SK-N-SH (cell line): ENCODE data around the gene CHAT. TPM values are rescaled to one million over a fixed set of nuclear protein-coding genes. Genes with fewer than 3 reads are reported as not detected.

ENCODE experiments used
- CTCF ChIA-PET: fragments of 300-600, 350-600 bp; formaldehyde crosslinking; extraction: SDS; loops from one replicate; lab custom pipeline; 2021; lab: Yijun Ruan, JAX
- POLR2A ChIA-PET: fragments of 350-600 bp; sonication (Branson Sonifier 250); formaldehyde crosslinking; extraction: SDS; loops from one replicate; lab custom pipeline; 2020; ENCODE audit warnings: antibody characterized with exemption, inconsistent platforms; lab: Yijun Ruan, JAX
- DNase-seq: peaks from one replicate; pipeline ENCODE4 v3.0.0; 2012
- H2AFZ ChIP-seq: fragments of 200-600 bp; sonication (generic); 2 replicates; pipeline ENCODE4 v1.8.1; 2016; ENCODE audit warnings: antibody characterized with exemption, mild to moderate bottlenecking, low read depth
- H3F3A ChIP-seq: fragments of 200-600 bp; sonication (generic); replicated peaks from 2 replicates; pipeline ENCODE3; 2016; ENCODE audit warnings: antibody characterized with exemption, mild to moderate bottlenecking; ENCODE audit not compliant: insufficient read depth
- H3K27ac ChIP-seq, 2 experiments: fragments of 200-500 bp in 1 of 2; fragments of 200-600 bp in 1 of 2; sonication (Bioruptor generic) in 1 of 2; sonication (generic), shearing (Covaris generic) in 1 of 2; 2 replicates each; pipeline versions ENCODE4 v1.5.1 to v1.6.1; 2014 to 2016; ENCODE audit warnings: low read depth in 2 of 2, inconsistent platforms in 1 of 2, low read length in 1 of 2, mild to moderate bottlenecking in 1 of 2, mixed read lengths in 1 of 2
- H3K27me3 ChIP-seq: fragments of 200-600 bp; sonication (generic), shearing (Covaris generic); 2 replicates; pipeline ENCODE4 v1.6.1; 2016; ENCODE audit warnings: mixed run types; ENCODE audit not compliant: insufficient read depth
- H3K36me3 ChIP-seq, 2 experiments: fragments of 200-500 bp in 1 of 2; fragments of 200-600 bp in 1 of 2; sonication (Bioruptor generic) in 1 of 2; sonication (generic) in 1 of 2; replicated peaks in 1 of 2; 2 replicates each; pipeline versions ENCODE3 to v1.5.1; 2014 to 2016; ENCODE audit warnings: low read length in 1 of 2, mild to moderate bottlenecking in 1 of 2; ENCODE audit not compliant: insufficient read depth in 2 of 2, control insufficient read depth in 1 of 2
- H3K4me1 ChIP-seq, 2 experiments: fragments of 200-500 bp in 1 of 2; fragments of 200-600 bp in 1 of 2; sonication (Bioruptor generic) in 1 of 2; sonication (generic), shearing (Covaris generic) in 1 of 2; 2 replicates each; pipeline versions ENCODE4 v1.5.1 to v1.6.1; 2014 to 2016; ENCODE audit warnings: low read depth in 1 of 2, low read length in 1 of 2, mixed run types in 1 of 2; ENCODE audit not compliant: insufficient read depth in 2 of 2, control insufficient read depth in 1 of 2
- H3K4me2 ChIP-seq: fragments of 200-600 bp; sonication (generic), shearing (Covaris generic); 2 replicates; pipeline ENCODE4 v1.6.1; 2017; ENCODE audit warnings: mixed run types
- H3K4me3 ChIP-seq, 2 experiments: fragments of 200-500 bp in 1 of 2; fragments of 200-600 bp in 1 of 2; sonication (Bioruptor generic) in 1 of 2; sonication (generic), shearing (Covaris generic) in 1 of 2; 2 replicates each; pipeline versions ENCODE4 v1.5.1 to v1.8.1; 2014 to 2016; ENCODE audit warnings: low read depth in 2 of 2, inconsistent platforms in 1 of 2, low read length in 1 of 2, mild to moderate bottlenecking in 1 of 2, mixed read lengths in 1 of 2, moderate library complexity in 1 of 2
- H3K79me2 ChIP-seq: fragments of 200-600 bp; sonication (generic); 2 replicates; pipeline ENCODE4 v1.8.1; 2017; ENCODE audit warnings: mild to moderate bottlenecking; ENCODE audit not compliant: insufficient read depth
- H3K9ac ChIP-seq: fragments of 200-600 bp; sonication (generic); 2 replicates; pipeline ENCODE4 v1.6.1; 2017; ENCODE audit warnings: mixed run types
- H3K9me2 ChIP-seq: fragments of 200-600 bp; sonication (generic); 2 replicates; pipeline ENCODE4 v1.6.1; 2017; ENCODE audit warnings: mixed run types
- H3K9me3 ChIP-seq: fragments of 200-600 bp; sonication (generic); 2 replicates; pipeline ENCODE4 v1.6.1; 2017; ENCODE audit warnings: mixed run types, mild to moderate bottlenecking, moderate library complexity
- H4K20me1 ChIP-seq: fragments of 200-600 bp; sonication (generic); 2 replicates; pipeline ENCODE4 v1.6.1; 2017; ENCODE audit warnings: mild to moderate bottlenecking, mixed run types; ENCODE audit not compliant: insufficient read depth
- CHD2 ChIP-seq: fragments of 150-350 bp; IDR thresholded peaks from 2 replicates; pipeline ENCODE4 v1.6.1; 2018; ENCODE audit warnings: low read length; ENCODE audit not compliant: partially characterized antibody
- ELF1 ChIP-seq: IDR thresholded peaks from 2 replicates; pipeline ENCODE4 v1.4.0; 2012
- EZH2phosphoT487 ChIP-seq: fragments of 200-600 bp; sonication (generic); IDR thresholded peaks from 2 replicates; pipeline ENCODE4 v1.6.1; 2017; ENCODE audit warnings: low read depth, mixed run types, mild to moderate bottlenecking, antibody characterized with exemption, moderate library complexity, borderline replicate concordance
- FOSL2 ChIP-seq: IDR thresholded peaks from 2 replicates; pipeline ENCODE4 v1.4.0; 2012; ENCODE audit warnings: low read depth, mild to moderate bottlenecking, moderate library complexity, borderline replicate concordance
- FOXM1 ChIP-seq: IDR thresholded peaks from 2 replicates; pipeline ENCODE4 v1.4.0; 2012; ENCODE audit warnings: low read depth, mild to moderate bottlenecking
- GABPA ChIP-seq: IDR thresholded peaks from 2 replicates; pipeline ENCODE4 v1.4.0; 2012; ENCODE audit warnings: low read depth, mild to moderate bottlenecking
- MEF2A ChIP-seq: IDR thresholded peaks from 2 replicates; pipeline ENCODE4 v1.4.0; 2012; ENCODE audit warnings: low read depth, borderline replicate concordance
- MXI1 ChIP-seq: IDR thresholded peaks from 2 replicates; pipeline ENCODE4 v1.6.1; 2012; ENCODE audit warnings: mild to moderate bottlenecking, low read depth, low read length, improper control_type of control experiment
- POLR2AphosphoS5 ChIP-seq: IDR thresholded peaks from 2 replicates; pipeline ENCODE4 v1.6.1; 2012; ENCODE audit warnings: low read depth, low read length
- RAD21 ChIP-seq: IDR thresholded peaks from 2 replicates; pipeline ENCODE4 v1.6.1; 2012; ENCODE audit warnings: mild to moderate bottlenecking, low read length
- RFX5 ChIP-seq: IDR thresholded peaks from 2 replicates; pipeline ENCODE4 v1.6.1; 2012; ENCODE audit warnings: mild to moderate bottlenecking, improper control_type of control experiment, low read length
- SIN3A ChIP-seq: IDR thresholded peaks from 2 replicates; pipeline ENCODE4 v1.6.1; 2012; ENCODE audit warnings: low read depth, mild to moderate bottlenecking, low read length, moderate library complexity, borderline replicate concordance
- SMC3 ChIP-seq: IDR thresholded peaks from 2 replicates; pipeline ENCODE4 v1.6.1; 2012; ENCODE audit warnings: low read depth, low read length, improper control_type of control experiment
- TCF12 ChIP-seq: IDR thresholded peaks from 2 replicates; pipeline ENCODE4 v1.4.0; 2012
- YY1 ChIP-seq: IDR thresholded peaks from 2 replicates; pipeline ENCODE4 v1.4.0; 2012; ENCODE audit warnings: low read depth, mild to moderate bottlenecking
- WGBS: methylation state at CpG from one replicate; pipeline ENCODE4 v1.1.6; 2017; ENCODE audit warnings: low lambda C conversion rate; 5-methylcytosine and 5-hydroxymethylcytosine counted together
- polyA plus RNA-seq, 3 experiments: library from polyadenylated mRNA; depleted of rRNA; stranded (reverse); fragments of >200 nt; gene quantifications; 2 replicates each; pipeline ENCODE4 v1.2.3, GENCODE V29; 2012
- TF ChIP-seq, protein P1 (sequence below): fragments of 150-350 bp; IDR thresholded peaks from 2 replicates; pipeline ENCODE4 v1.6.1; 2017; ENCODE audit warnings: antibody characterized with exemption, low read length, low read depth, borderline replicate concordance
- TF ChIP-seq, protein P2 (sequence below): IDR thresholded peaks from 2 replicates; pipeline ENCODE4 v1.6.1; 2012; ENCODE audit warnings: mild to moderate bottlenecking, low read depth, low read length, moderate library complexity
- TF ChIP-seq, protein P3 (sequence below): IDR thresholded peaks from 2 replicates; pipeline ENCODE4 v1.4.0; 2012; ENCODE audit warnings: low read depth, borderline replicate concordance
- TF ChIP-seq, protein P4 (sequence below): fragments of 150-350 bp; IDR thresholded peaks from 2 replicates; pipeline ENCODE4 v1.6.1; 2016; ENCODE audit warnings: mild to moderate bottlenecking, low read depth, low read length

CHAT gene
- polyA plus RNA-seq, 1 of the 3 experiments (the other 2 are of a cell fraction) = not detected

DNA sequence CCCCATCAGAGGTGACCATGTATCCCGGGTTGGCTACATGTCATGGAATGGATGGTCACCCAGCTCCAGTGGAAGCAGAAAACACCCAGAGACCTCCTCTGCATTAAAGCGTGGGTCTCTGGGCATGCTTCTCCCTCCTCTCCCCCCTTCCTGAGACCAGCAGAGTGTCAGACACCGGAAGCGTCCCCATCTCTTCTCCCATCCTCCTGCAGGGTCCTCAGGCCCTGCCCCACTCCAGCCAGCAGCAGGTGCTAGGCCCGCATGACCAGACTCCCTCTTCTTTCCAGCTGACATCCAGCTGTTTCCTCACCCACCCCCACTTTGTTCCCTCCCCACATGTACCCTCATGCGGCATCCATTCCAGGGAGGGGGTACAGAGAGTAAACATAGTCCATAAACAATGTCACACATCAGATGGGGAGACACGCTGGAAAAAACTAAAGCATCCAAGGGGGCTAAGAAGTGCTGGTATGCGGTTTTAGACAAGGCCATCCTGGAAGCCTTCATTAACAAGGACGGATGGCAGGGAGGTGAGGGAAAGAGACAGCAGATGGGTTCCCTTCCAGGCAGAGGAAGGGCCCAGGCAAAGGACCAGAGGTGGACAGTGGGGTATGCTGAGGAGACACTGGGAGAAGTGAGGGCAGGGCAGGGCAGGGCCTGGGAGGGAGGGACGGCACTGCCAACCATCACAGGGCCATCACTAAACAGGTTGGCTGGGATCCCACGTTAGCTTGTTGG, 16.2 kb upstream of the CHAT start:
- Histone ChIP-seq H3K9ac (no peak overlapping the region), H3K27me3 (no peaks in the 10 kb centered on the region), H3K4me3 (no peak overlapping the region), H3K9me3 (no peaks in the 10 kb centered on the region), H3K4me1 (peaks cover 0 to 19% of the 10 kb centered on the region in 2 experiments; a peak in 1 of 4 replicates), H3K36me3 (no peaks in the 10 kb centered on the region), H3K4me2 (no peak overlapping the region), H2AFZ (no peak overlapping the region), H3K79me2 (no peaks in the 10 kb centered on the region), H3K27ac (no peak overlapping the region), H3K9me2 (no peaks in the 10 kb centered on the region), H4K20me1 (no peaks in the 10 kb centered on the region), H3F3A (no peaks in the 10 kb centered on the region)
- ChIA-PET CTCF (interaction anchor here (1.2 kb wide), 1 partner anchor 12 kb away, joined by 3 read pairs; no protein-coding TSS in a partner anchor), POLR2A (no interaction called here)
- TF ChIP-seq MEF2A (no peak), FOSL2 (no peak), YY1 (no peak), RFX5 (no peak), ELF1 (no peak), POLR2AphosphoS5 (no peak), TCF12 (no peak)
- TF ChIP-seq, protein P1, sequence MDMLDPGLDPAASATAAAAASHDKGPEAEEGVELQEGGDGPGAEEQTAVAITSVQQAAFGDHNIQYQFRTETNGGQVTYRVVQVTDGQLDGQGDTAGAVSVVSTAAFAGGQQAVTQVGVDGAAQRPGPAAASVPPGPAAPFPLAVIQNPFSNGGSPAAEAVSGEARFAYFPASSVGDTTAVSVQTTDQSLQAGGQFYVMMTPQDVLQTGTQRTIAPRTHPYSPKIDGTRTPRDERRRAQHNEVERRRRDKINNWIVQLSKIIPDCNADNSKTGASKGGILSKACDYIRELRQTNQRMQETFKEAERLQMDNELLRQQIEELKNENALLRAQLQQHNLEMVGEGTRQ = no peak
- TF ChIP-seq, protein P2, sequence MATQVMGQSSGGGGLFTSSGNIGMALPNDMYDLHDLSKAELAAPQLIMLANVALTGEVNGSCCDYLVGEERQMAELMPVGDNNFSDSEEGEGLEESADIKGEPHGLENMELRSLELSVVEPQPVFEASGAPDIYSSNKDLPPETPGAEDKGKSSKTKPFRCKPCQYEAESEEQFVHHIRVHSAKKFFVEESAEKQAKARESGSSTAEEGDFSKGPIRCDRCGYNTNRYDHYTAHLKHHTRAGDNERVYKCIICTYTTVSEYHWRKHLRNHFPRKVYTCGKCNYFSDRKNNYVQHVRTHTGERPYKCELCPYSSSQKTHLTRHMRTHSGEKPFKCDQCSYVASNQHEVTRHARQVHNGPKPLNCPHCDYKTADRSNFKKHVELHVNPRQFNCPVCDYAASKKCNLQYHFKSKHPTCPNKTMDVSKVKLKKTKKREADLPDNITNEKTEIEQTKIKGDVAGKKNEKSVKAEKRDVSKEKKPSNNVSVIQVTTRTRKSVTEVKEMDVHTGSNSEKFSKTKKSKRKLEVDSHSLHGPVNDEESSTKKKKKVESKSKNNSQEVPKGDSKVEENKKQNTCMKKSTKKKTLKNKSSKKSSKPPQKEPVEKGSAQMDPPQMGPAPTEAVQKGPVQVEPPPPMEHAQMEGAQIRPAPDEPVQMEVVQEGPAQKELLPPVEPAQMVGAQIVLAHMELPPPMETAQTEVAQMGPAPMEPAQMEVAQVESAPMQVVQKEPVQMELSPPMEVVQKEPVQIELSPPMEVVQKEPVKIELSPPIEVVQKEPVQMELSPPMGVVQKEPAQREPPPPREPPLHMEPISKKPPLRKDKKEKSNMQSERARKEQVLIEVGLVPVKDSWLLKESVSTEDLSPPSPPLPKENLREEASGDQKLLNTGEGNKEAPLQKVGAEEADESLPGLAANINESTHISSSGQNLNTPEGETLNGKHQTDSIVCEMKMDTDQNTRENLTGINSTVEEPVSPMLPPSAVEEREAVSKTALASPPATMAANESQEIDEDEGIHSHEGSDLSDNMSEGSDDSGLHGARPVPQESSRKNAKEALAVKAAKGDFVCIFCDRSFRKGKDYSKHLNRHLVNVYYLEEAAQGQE = no peak
- 69% methylated on average over 10 of the region's 11 CpGs for WGBS
- DNase-seq = no peak

DNA sequence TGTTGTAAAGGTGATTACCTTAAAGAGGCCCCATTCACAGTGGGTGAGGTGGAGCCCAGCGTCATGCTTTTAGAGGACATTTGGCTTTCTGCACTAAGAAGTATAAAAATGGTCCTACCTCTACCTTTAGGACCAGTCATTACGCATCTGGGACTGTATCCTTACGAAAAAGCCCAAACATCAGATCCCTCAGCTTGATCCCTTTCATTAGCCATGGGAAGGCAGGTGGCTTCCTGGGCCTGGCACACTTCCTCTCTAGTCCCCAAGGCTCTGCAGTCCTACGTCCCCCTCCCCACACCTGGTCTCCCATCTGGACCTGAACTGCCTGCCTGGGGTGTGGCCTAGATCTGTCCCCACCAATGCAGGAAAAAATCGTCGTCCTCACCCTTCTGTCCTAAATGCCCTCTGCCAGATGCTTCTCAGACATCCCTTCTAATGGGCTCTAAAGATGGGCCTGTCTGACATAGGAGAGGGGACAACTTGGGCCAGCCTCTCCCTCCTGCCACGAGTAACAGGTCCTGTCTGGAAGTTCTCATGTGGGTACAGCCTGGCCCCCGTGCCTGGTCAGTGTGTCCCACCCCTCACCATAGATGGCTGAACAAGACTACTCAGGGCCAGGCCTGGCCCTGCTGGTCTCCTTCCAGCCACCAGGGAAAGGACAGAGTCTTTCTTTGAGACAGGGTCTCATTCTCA, 15.5 kb upstream of the CHAT start:
- H3K79me2 ChIP-seq = no peaks in the 10 kb centered on the region
- H3K27me3 ChIP-seq = no peaks in the 10 kb centered on the region
- no peak overlapping the region for H3K27ac ChIP-seq
- no peak for DNase-seq
- no peaks in the 10 kb centered on the region for H3F3A ChIP-seq
- peaks cover 0 to 16% of the 10 kb centered on the region in 2 experiments; a peak in 1 of 4 replicates for H3K4me1 ChIP-seq
- no peaks in the 10 kb centered on the region for H3K9me3 ChIP-seq
- ChIA-PET POLR2A (no interaction called here), CTCF (no interaction called here)
- no peaks in the 10 kb centered on the region for H3K9me2 ChIP-seq
- H2AFZ ChIP-seq = no peak overlapping the region
- no peaks in the 10 kb centered on the region for H3K36me3 ChIP-seq
- 72% methylated on average over 8 of the region's 8 CpGs for WGBS
- H3K4me2 ChIP-seq = no peak overlapping the region
- no peak overlapping the region for H3K9ac ChIP-seq
- no peaks in the 10 kb centered on the region for H4K20me1 ChIP-seq
- H3K4me3 ChIP-seq = no peak overlapping the region
- TF ChIP-seq POLR2AphosphoS5 (no peak), CHD2 (no peak), EZH2phosphoT487 (no peak), TCF12 (no peak), ELF1 (no peak), SMC3 (no peak), RAD21 (no peak), MEF2A (no peak), RFX5 (no peak), FOXM1 (no peak), SIN3A (no peak), GABPA (no peak), MXI1 (no peak), FOSL2 (no peak)
- TF ChIP-seq, protein P3, sequence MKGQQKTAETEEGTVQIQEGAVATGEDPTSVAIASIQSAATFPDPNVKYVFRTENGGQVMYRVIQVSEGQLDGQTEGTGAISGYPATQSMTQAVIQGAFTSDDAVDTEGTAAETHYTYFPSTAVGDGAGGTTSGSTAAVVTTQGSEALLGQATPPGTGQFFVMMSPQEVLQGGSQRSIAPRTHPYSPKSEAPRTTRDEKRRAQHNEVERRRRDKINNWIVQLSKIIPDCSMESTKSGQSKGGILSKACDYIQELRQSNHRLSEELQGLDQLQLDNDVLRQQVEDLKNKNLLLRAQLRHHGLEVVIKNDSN = no peak
- TF ChIP-seq, protein P4, sequence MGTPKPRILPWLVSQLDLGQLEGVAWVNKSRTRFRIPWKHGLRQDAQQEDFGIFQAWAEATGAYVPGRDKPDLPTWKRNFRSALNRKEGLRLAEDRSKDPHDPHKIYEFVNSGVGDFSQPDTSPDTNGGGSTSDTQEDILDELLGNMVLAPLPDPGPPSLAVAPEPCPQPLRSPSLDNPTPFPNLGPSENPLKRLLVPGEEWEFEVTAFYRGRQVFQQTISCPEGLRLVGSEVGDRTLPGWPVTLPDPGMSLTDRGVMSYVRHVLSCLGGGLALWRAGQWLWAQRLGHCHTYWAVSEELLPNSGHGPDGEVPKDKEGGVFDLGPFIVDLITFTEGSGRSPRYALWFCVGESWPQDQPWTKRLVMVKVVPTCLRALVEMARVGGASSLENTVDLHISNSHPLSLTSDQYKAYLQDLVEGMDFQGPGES = no peak
